ENCODE measurements around the gene FNBP1. TPM values are rescaled to one million over a fixed set of nuclear protein-coding genes. Genes with fewer than 3 reads are reported as not detected.

The FNBP1 gene
- total RNA-seq, 3 donors from 2014 or later, result 40.9 to 176 (median 42.0) TPM

- Histone ChIP-seq H3K4me1 (ENCODE audit: low read depth) (peaks cover 31% of the 10 kb centered on the region), H3K9me3 (no peaks in the 10 kb centered on the region), H3K36me3 (ENCODE audit: low read depth) (no peaks in the 10 kb centered on the region), H3K4me3 (peak within 1 kb of the TSS; percentile 94)
- intact Hi-C loops (cut with DNase I, micrococcal nuclease), result no loop called here
- peak; percentile 80 to 89 (median 88) for DNase-seq
- ATAC-seq, result peak; percentile 97
- TF ChIP-seq CTCF (IDR thresholded peaks at IDR 0.05), result no peak
Observed at GRCh38 chr9:130053504-130054324, 10.7 kb upstream of the FNBP1 start, which contains the start of gene GPR107. Gene GPR107, plus strand, starts transcription at chr9:130053906. Its CDS starts 27 bp downstream, at chr9:130053933.

- DNase-seq, result no peak
- Histone ChIP-seq H3K9me3 (no peaks in the 10 kb centered on the region), H3K36me3 (ENCODE audit: low read depth) (no peaks in the 10 kb centered on the region), H3K4me1 (ENCODE audit: low read depth) (peaks cover 25% of the 10 kb centered on the region), H3K4me3 (peak overlapping the region; percentile 94)
- no peak for ATAC-seq
- TF ChIP-seq CTCF (IDR thresholded peaks at IDR 0.05), result no peak
- intact Hi-C loops (cut with DNase I, micrococcal nuclease), result no loop called here
Observed at GRCh38 chr9:130053109-130053503, 10.1 kb upstream of the FNBP1 start.

- Histone ChIP-seq H3K4me1 (ENCODE audit: low read depth) (peaks cover 23% of the 10 kb centered on the region), H3K4me3 (no peak overlapping the region), H3K36me3 (ENCODE audit: low read depth) (no peaks in the 10 kb centered on the region), H3K9me3 (no peaks in the 10 kb centered on the region)
- no peak for TF ChIP-seq CTCF (IDR thresholded peaks at IDR 0.05)
- intact Hi-C loops (cut with DNase I, micrococcal nuclease), result no loop called here
- ATAC-seq (no peak), DNase-seq (no peak)
Observed at GRCh38 chr9:130051855-130052254, 8.9 kb upstream of the FNBP1 start.

GRCh38 chr9:130050462-130050861 is 7.5 kb upstream of the FNBP1 start:
- no peak for TF ChIP-seq CTCF (IDR thresholded peaks at IDR 0.05)
- intact Hi-C loops (cut with DNase I, micrococcal nuclease), result no loop called here
- ATAC-seq, result no peak
- H3K9me3 ChIP-seq, result no peaks in the 10 kb centered on the region
- no peak overlapping the region for H3K4me3 ChIP-seq
- no peaks in the 10 kb centered on the region for H3K36me3 ChIP-seq (ENCODE audit: low read depth)
- H3K4me1 ChIP-seq (ENCODE audit: low read depth), result peaks cover 23% of the 10 kb centered on the region
- DNase-seq, result no peak

GRCh38 chr9:130049431-130050210 is 6.6 kb upstream of the FNBP1 start:
- Histone ChIP-seq H3K9me3 (no peaks in the 10 kb centered on the region), H3K36me3 (ENCODE audit: low read depth) (no peaks in the 10 kb centered on the region), H3K4me3 (no peak overlapping the region), H3K4me1 (ENCODE audit: low read depth) (peaks cover 18% of the 10 kb centered on the region)
- no peak for ATAC-seq
- no peak for TF ChIP-seq CTCF (IDR thresholded peaks at IDR 0.05)
- no peak for DNase-seq
- intact Hi-C loops (cut with DNase I, micrococcal nuclease), result no loop called here
